Neuronal stem cell (in vitro differentiated cells): ENCODE data around the gene RBPJ.

Source experiments
- DNase-seq: peaks from one replicate; pipeline ENCODE4 v3.0.0-alpha.2; 2013; ENCODE audit warnings: low spot score
- H2AFZ ChIP-seq: one replicate; pipeline ENCODE4 v1.6.1; 2013; ENCODE audit warnings: mild to moderate bottlenecking, low read length, inconsistent platforms
- H2AK5ac ChIP-seq: 2 replicates; pipeline ENCODE4 v1.6.1; 2013; ENCODE audit warnings: low read depth, mild to moderate bottlenecking, inconsistent platforms, low read length, moderate library complexity, mixed read lengths
- H2BK120ac ChIP-seq: 2 replicates; pipeline ENCODE4 v1.6.1; 2013; ENCODE audit warnings: low read depth, mild to moderate bottlenecking, inconsistent platforms, low read length, moderate library complexity, mixed read lengths
- H2BK12ac ChIP-seq: one replicate; pipeline ENCODE4 v1.6.1; 2013; ENCODE audit warnings: low read length, inconsistent platforms
- H2BK15ac ChIP-seq: 2 replicates; pipeline ENCODE4 v1.6.1; 2013; ENCODE audit warnings: mild to moderate bottlenecking, low read length, inconsistent platforms, mixed read lengths
- H2BK5ac ChIP-seq: one replicate; pipeline ENCODE4 v1.6.1; 2013; ENCODE audit warnings: inconsistent platforms, mild to moderate bottlenecking, low read length, moderate library complexity
- H3K14ac ChIP-seq: one replicate; pipeline ENCODE4 v1.6.1; 2013; ENCODE audit warnings: low read length, inconsistent platforms
- H3K18ac ChIP-seq: 2 replicates; pipeline ENCODE4 v1.6.1; 2013; ENCODE audit warnings: low read length, inconsistent platforms
- H3K23ac ChIP-seq: 2 replicates; pipeline ENCODE4 v1.6.1; 2013; ENCODE audit warnings: low read depth, mild to moderate bottlenecking, mixed read lengths, low read length, inconsistent platforms; ENCODE audit not compliant: poor library complexity
- H3K27ac ChIP-seq: replicated peaks from 3 replicates; pipeline ENCODE4 v1.5.1; 2013; ENCODE audit warnings: low read length, inconsistent platforms
- H3K27me3 ChIP-seq, 3 experiments: 2 replicates each; pipeline ENCODE4 v1.6.1; 2013; ENCODE audit warnings: low read length in 3 of 3, mild to moderate bottlenecking in 2 of 3, inconsistent platforms in 1 of 3, low read depth in 1 of 3, mixed read lengths in 1 of 3, moderate library complexity in 1 of 3; ENCODE audit not compliant: control insufficient read depth in 3 of 3, insufficient read depth in 3 of 3
- H3K36me3 ChIP-seq, 2 donors: replicated peaks in 1 of 2; 2 replicates each; pipeline ENCODE4 v1.6.1; 2013; ENCODE audit warnings: low read length in 2 of 2; ENCODE audit not compliant: control insufficient read depth in 2 of 2, insufficient read depth in 2 of 2
- H3K4ac ChIP-seq: 2 replicates; pipeline ENCODE4 v1.6.1; 2013; ENCODE audit warnings: inconsistent platforms, mild to moderate bottlenecking, low read length, moderate library complexity
- H3K4me1 ChIP-seq, 2 donors: 1 replicate in 1 of 2; 2 replicates in 1 of 2; pipeline ENCODE4 v1.6.1; 2013; ENCODE audit warnings: low read length in 2 of 2, low read depth in 1 of 2; ENCODE audit not compliant: control insufficient read depth in 2 of 2, insufficient read depth in 1 of 2
- H3K4me2 ChIP-seq: one replicate; pipeline ENCODE4 v1.6.1; 2013; ENCODE audit warnings: mild to moderate bottlenecking, low read length, inconsistent platforms; ENCODE audit not compliant: insufficient read depth, poor library complexity, severe bottlenecking
- H3K4me3 ChIP-seq, 2 donors: 2 replicates each; pipeline ENCODE4 v1.5.1; 2013; ENCODE audit warnings: low read length in 2 of 2, mild to moderate bottlenecking in 2 of 2, inconsistent platforms in 1 of 2, moderate library complexity in 1 of 2
- H3K79me1 ChIP-seq: one replicate; pipeline ENCODE4 v1.6.1; 2013; ENCODE audit warnings: low read depth, mild to moderate bottlenecking, inconsistent platforms, low read length, moderate library complexity
- H3K9ac ChIP-seq: one replicate; pipeline ENCODE4 v1.6.1; 2013; ENCODE audit warnings: mild to moderate bottlenecking, low read depth, low read length, inconsistent platforms; ENCODE audit not compliant: poor library complexity
- H3K9me3 ChIP-seq, 2 donors: replicated peaks in 1 of 2; 2 replicates each; pipeline versions ENCODE3 to v1.6.1; 2013; ENCODE audit warnings: low read length in 2 of 2, mild to moderate bottlenecking in 2 of 2, inconsistent platforms in 1 of 2, low read depth in 1 of 2, mixed read lengths in 1 of 2, moderate library complexity in 1 of 2; ENCODE audit not compliant: control insufficient read depth in 2 of 2, insufficient read depth in 1 of 2
- H4K8ac ChIP-seq: one replicate; pipeline ENCODE4 v1.6.1; 2013; ENCODE audit warnings: low read depth, mild to moderate bottlenecking, inconsistent platforms, low read length, moderate library complexity
- H4K91ac ChIP-seq: one replicate; pipeline ENCODE4 v1.6.1; 2013; ENCODE audit warnings: low read length, low read depth, mild to moderate bottlenecking, inconsistent platforms; ENCODE audit not compliant: poor library complexity
- WGBS, 2 donors: extraction: QIAGEN DNeasy Blood & Tissue Kit; methylation state at CpG; one replicate each; pipeline ENCODE4 v1.1.7; 2013; ENCODE audit warnings: missing lambda C conversion rate in 2 of 2, mixed read lengths in 1 of 2; ENCODE audit not compliant: insufficient read length in 2 of 2, insufficient replicate concordance in 1 of 2; ENCODE audit errors: extremely low coverage in 2 of 2; 5-methylcytosine and 5-hydroxymethylcytosine counted together

The RBPJ gene

GRCh38 chr4:26321373-26322221 is 783 bp downstream of the RBPJ start:
- no peaks in the 10 kb centered on the region for H3K36me3 ChIP-seq
- WGBS, 2 donors = no CpG with 5 or more reads among the region's 52 CpGs
- H2BK12ac ChIP-seq = no peak overlapping the region

DNA sequence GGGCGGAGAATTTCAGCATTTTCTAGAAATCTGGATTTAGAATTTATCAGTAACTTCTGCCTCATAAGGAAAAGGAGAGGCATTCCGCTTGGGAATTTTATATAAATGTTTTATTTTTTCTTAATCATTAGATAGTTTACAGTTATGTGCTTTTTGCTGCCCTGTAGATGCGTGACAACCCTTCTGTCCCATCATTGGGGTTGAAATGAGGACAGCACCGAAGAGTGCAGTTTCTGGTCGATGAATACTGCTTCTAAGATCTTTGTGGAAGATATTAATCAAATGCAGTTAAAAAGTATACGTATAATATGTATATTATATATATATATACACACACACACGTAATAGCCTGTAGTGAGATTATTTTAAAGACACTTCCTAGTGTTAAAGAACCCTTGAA is 1.5 kb downstream of the RBPJ start:
- no peak overlapping the region for H3K27ac ChIP-seq
- no CpG with 5 or more reads among the region's 7 CpGs for WGBS, 2 donors
- no peak overlapping the region for H2BK120ac ChIP-seq
- no peak overlapping the region for H4K8ac ChIP-seq
- H2AFZ ChIP-seq = no peak overlapping the region
- no peak overlapping the region for H3K4ac ChIP-seq
- no peak overlapping the region for H2BK15ac ChIP-seq
- no peaks in the 10 kb centered on the region for H3K79me1 ChIP-seq
- H3K9me3 ChIP-seq = peaks cover 0 to 3% of the 10 kb centered on the region in 2 donors
- no peak for DNase-seq
- peak overlapping the region; percentile 91 for H3K4me2 ChIP-seq
- no peak overlapping the region for H2AK5ac ChIP-seq
- H3K14ac ChIP-seq = no peak overlapping the region
- H3K18ac ChIP-seq = no peak overlapping the region
- no peak overlapping the region for H4K91ac ChIP-seq
- peak overlapping the region in 1 of 2 donors; percentile 76 for H3K4me3 ChIP-seq
- no peak overlapping the region for H3K9ac ChIP-seq
- no peaks in the 10 kb centered on the region for H3K27me3 ChIP-seq
- no peak overlapping the region for H3K23ac ChIP-seq
- no peak overlapping the region for H2BK12ac ChIP-seq
- no peaks in the 10 kb centered on the region for H3K36me3 ChIP-seq
- H3K4me1 ChIP-seq = peaks cover 0 to 10% of the 10 kb centered on the region in 2 donors
- H2BK5ac ChIP-seq = no peak overlapping the region

More at GRCh38 chr4:26321373-26322221, 783 bp downstream of the RBPJ start:
- no peak overlapping the region for H2BK5ac ChIP-seq
- no peaks in the 10 kb centered on the region for H3K79me1 ChIP-seq
- H3K14ac ChIP-seq = no peak overlapping the region
- H3K9ac ChIP-seq = peak overlapping the region; percentile 56
- H3K4me3 ChIP-seq = peak overlapping the region; percentile 76 to 93
- H3K23ac ChIP-seq = no peak overlapping the region
- H4K8ac ChIP-seq = no peak overlapping the region
- H2AK5ac ChIP-seq = peak overlapping the region; percentile 10
- no peak overlapping the region for H2BK120ac ChIP-seq
- no peak overlapping the region for H2BK15ac ChIP-seq
- H3K4ac ChIP-seq = no peak overlapping the region
- peak overlapping the region; percentile 91 for H3K4me2 ChIP-seq
- peaks cover 0 to 3% of the 10 kb centered on the region in 2 donors for H3K9me3 ChIP-seq
- peak overlapping the region; percentile 6 for H3K18ac ChIP-seq
- no peaks in the 10 kb centered on the region for H3K27me3 ChIP-seq
- peak overlapping the region; percentile 66 for H2AFZ ChIP-seq
- no peak overlapping the region for H4K91ac ChIP-seq
- DNase-seq = no peak
- H3K27ac ChIP-seq = peak overlapping the region; percentile 99
- H3K4me1 ChIP-seq = peaks cover 0 to 10% of the 10 kb centered on the region in 2 donors

- Histone ChIP-seq H2AK5ac (no peak overlapping the region), H3K18ac (no peak overlapping the region), H2BK120ac (no peak overlapping the region), H4K8ac (no peak overlapping the region), H3K4me1 (peaks cover 0 to 10% of the 10 kb centered on the region in 2 donors), H3K4me2 (no peak overlapping the region), H3K36me3 (no peaks in the 10 kb centered on the region), H3K9ac (no peak overlapping the region), H3K14ac (no peak overlapping the region), H3K27me3 (no peaks in the 10 kb centered on the region), H3K4ac (no peak overlapping the region), H2BK12ac (no peak overlapping the region), H3K4me3 (no peak overlapping the region), H3K27ac (no peak overlapping the region), H2BK5ac (no peak overlapping the region), H2AFZ (no peak overlapping the region), H3K23ac (no peak overlapping the region), H3K79me1 (no peaks in the 10 kb centered on the region), H2BK15ac (no peak overlapping the region), H3K9me3 (no peaks in the 10 kb centered on the region), H4K91ac (no peak overlapping the region)
- DNase-seq = no peak
- no CpG with 5 or more reads among the region's 2 CpGs for WGBS, 2 donors
These were observed 3.0 kb downstream of the RBPJ start for GRCh38 chr4:26323821-26324220.

DNA sequence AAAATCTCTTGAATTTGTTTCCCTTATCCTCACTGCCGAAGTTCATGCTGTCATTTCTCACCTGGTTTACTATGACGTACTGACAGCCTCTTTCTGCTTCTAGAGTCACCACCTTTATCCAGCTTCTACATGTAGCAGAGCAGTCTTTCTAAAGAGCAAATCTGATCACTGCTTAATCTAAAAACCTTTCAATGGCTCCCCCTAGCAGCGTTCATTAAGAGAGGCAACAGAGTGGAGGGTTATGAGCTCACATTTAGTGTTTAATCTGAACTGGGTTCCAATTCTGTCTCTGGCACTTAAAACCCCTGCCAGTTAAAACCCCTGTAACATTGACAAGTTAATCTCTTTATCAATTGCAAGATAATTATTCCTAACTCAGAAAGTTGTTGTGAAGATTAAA is 4.4 kb downstream of the RBPJ start:
- Histone ChIP-seq H3K4me2 (no peak overlapping the region), H3K9ac (no peak overlapping the region), H2AK5ac (no peak overlapping the region), H3K9me3 (no peaks in the 10 kb centered on the region), H2BK120ac (no peak overlapping the region), H3K18ac (no peak overlapping the region), H3K14ac (no peak overlapping the region), H2BK12ac (no peak overlapping the region), H2BK5ac (no peak overlapping the region), H4K91ac (no peak overlapping the region), H2BK15ac (no peak overlapping the region), H3K4me3 (no peak overlapping the region), H3K27ac (no peak overlapping the region), H3K27me3 (no peaks in the 10 kb centered on the region), H3K79me1 (no peaks in the 10 kb centered on the region), H3K4me1 (peaks cover 0 to 10% of the 10 kb centered on the region in 2 donors), H4K8ac (no peak overlapping the region), H2AFZ (no peak overlapping the region), H3K36me3 (no peaks in the 10 kb centered on the region), H3K4ac (no peak overlapping the region), H3K23ac (no peak overlapping the region)
- WGBS, 2 donors = no CpG with 5 or more reads among the region's 3 CpGs
- DNase-seq = no peak
